ENCODE results near the gene GALNT12. TPM values are rescaled to one million over a fixed set of nuclear protein-coding genes. Genes with fewer than 3 reads are reported as not detected.

The GALNT12 gene
- total and polyA plus RNA-seq, 4 donors = 0.16 to 1.4 (median 0.25) TPM; not detected in 1

- TF ChIP-seq GABPA (IDR thresholded peaks at IDR 0.05 in 1 of 2, conservative IDR thresholded peaks at IDR 0.05 in 1 of 2) (no peak), HNF4G (IDR thresholded peaks at IDR 0.05) (no peak), HNF4A (conservative IDR thresholded peaks at IDR 0.05) (no peak), YY1 (IDR thresholded peaks at IDR 0.05) (no peak), SP1 (IDR thresholded peaks at IDR 0.05) (no peak), JUND (IDR thresholded peaks at IDR 0.05) (no peak), EGR1 (IDR thresholded peaks at IDR 0.05; ENCODE audit: low read depth in 2 of 2) (no peak), ATF3 (IDR thresholded peaks at IDR 0.05) (no peak), FOXA2 (IDR thresholded peaks at IDR 0.05) (no peak), NR2F2 (IDR thresholded peaks at IDR 0.05) (no peak), RAD21 (IDR thresholded peaks at IDR 0.05) (no peak)
Measured at GRCh38 chr9:98871558-98872065, 64.1 kb downstream of the GALNT12 start (continued).

GRCh38 chr9:98873526-98873925, 66.1 kb downstream of the GALNT12 start:
- 94% methylated on average over 2 of the region's 2 CpGs for WGBS
- H3K9me3 ChIP-seq (ENCODE audit: control insufficient read depth in 4 of 4, low read length in 3 of 4) = peaks cover 0 to 4% (median 0%) of the 10 kb centered on the region in 4 donors
- TF ChIP-seq GABPA (IDR thresholded peaks at IDR 0.05 in 1 of 2, conservative IDR thresholded peaks at IDR 0.05 in 1 of 2) = no peak
- TF ChIP-seq REST (IDR thresholded peaks at IDR 0.05) = no peak
- no peak for TF ChIP-seq HNF4A (conservative IDR thresholded peaks at IDR 0.05)
- TF ChIP-seq JUND (IDR thresholded peaks at IDR 0.05) = no peak
- TF ChIP-seq TAF1 (conservative IDR thresholded peaks at IDR 0.05) = no peak
- TF ChIP-seq RXRA (IDR thresholded peaks at IDR 0.05) = no peak
- no peak for TF ChIP-seq CTCF (IDR thresholded peaks at IDR 0.05; ENCODE audit: low read depth, low read length, missing input control)
- TF ChIP-seq FOXA2 (IDR thresholded peaks at IDR 0.05) = no peak
- no peak for TF ChIP-seq HNF4G (IDR thresholded peaks at IDR 0.05)
- no peak for TF ChIP-seq EGR1 (IDR thresholded peaks at IDR 0.05; ENCODE audit: low read depth in 2 of 2)
- no peak for TF ChIP-seq MAX (IDR thresholded peaks at IDR 0.05)
- no peak for TF ChIP-seq RAD21 (IDR thresholded peaks at IDR 0.05)
- TF ChIP-seq FOXA1 (IDR thresholded peaks at IDR 0.05) = no peak
- no peak for TF ChIP-seq ATF3 (IDR thresholded peaks at IDR 0.05)
- no peak for TF ChIP-seq ZBTB33 (IDR thresholded peaks at IDR 0.05)
- no peak for TF ChIP-seq NR2F2 (IDR thresholded peaks at IDR 0.05)
- no peak for TF ChIP-seq YY1 (IDR thresholded peaks at IDR 0.05)
- no peak for TF ChIP-seq SP1 (IDR thresholded peaks at IDR 0.05)
- no peak overlapping the region for H3K27ac ChIP-seq (ENCODE audit: low read depth in 1 of 2, low read length in 2 of 2)
- H3K36me3 ChIP-seq (ENCODE audit: control insufficient read depth in 4 of 4, insufficient read depth in 3 of 4, low read depth in 1 of 4, low read length in 3 of 4) = no peaks in the 10 kb centered on the region
- H3K9ac ChIP-seq (ENCODE audit: low read depth in 1 of 2, low read length in 2 of 2) = no peak overlapping the region
- H3K4me3 ChIP-seq (ENCODE audit: low read depth in 1 of 3, low read length in 3 of 3) = no peak overlapping the region
- H3K4me1 ChIP-seq (ENCODE audit: control insufficient read depth in 4 of 4, insufficient read depth in 4 of 4, low read length in 3 of 4) = no peaks in the 10 kb centered on the region
- no peak for DNase-seq (ENCODE audit: low spot score)
- H3K27me3 ChIP-seq (ENCODE audit: control insufficient read depth in 4 of 4, insufficient read depth in 4 of 4, low read length in 3 of 4) = no peaks in the 10 kb centered on the region
